GM12878 (cell line): ENCODE results near the gene ATP2A1. TPM values are rescaled to one million over a fixed set of nuclear protein-coding genes. Genes with fewer than 3 reads are reported as not detected.

Experiments
- ATAC-seq: fragments of 200-7000 bp; cut with Tn5 transposase; 3 replicates; pipeline ENCODE4 v1.9.1; 2020; ENCODE audit warnings: mild to moderate bottlenecking, moderate library complexity
- BruUV-seq: library from RNA; stranded (reverse); fragments of 400-500 nt; replicated peaks from 2 replicates; lab custom pipeline; 2021; lab: Mats Ljungman, UMichigan
- CTCF ChIA-PET: fragments of 300-600 bp; sonication (Branson Sonifier 250); formaldehyde crosslinking; extraction: SDS; loops from one replicate; lab custom pipeline; 2021; ENCODE audit warnings: inconsistent platforms; lab: Yijun Ruan, JAX
- POLR2A ChIA-PET: fragments of 350-600 bp; formaldehyde crosslinking; extraction: SDS; loops from one replicate; lab custom pipeline; 2021; ENCODE audit warnings: inconsistent platforms; lab: Charles Lee
- RAD21 ChIA-PET: fragments of 300-600 bp; sonication (Branson Sonifier 250); formaldehyde crosslinking; loops from one replicate; lab custom pipeline; 2023; ENCODE audit warnings: antibody characterized with exemption; ENCODE audit not compliant: unreplicated experiment; lab: Charles Lee
- SMC1A ChIA-PET: fragments of 300-600 bp; sonication (Branson Sonifier 250); formaldehyde crosslinking; loops from one replicate; lab custom pipeline; 2023; ENCODE audit not compliant: unreplicated experiment, uncharacterized antibody; lab: Charles Lee
- DNase-seq: peaks from one replicate; pipeline ENCODE4 v3.0.0-alpha.2; 2011; ENCODE audit warnings: low read depth, low spot score
- FAIRE-seq: peaks from 3 replicates; lab custom pipeline; 2011; peaks lifted over from hg19 to GRCh38; lab: Jason Lieb, UNC
- H2AFZ ChIP-seq: 2 replicates; pipeline ENCODE4 v1.6.0; 2011; ENCODE audit warnings: low read depth, low read length, control low read depth; ENCODE audit not compliant: control insufficient read depth
- H3K27ac ChIP-seq: 2 replicates; pipeline ENCODE4 v1.5.1; 2011; ENCODE audit warnings: control low read depth; ENCODE audit not compliant: control insufficient read depth, insufficient read depth
- H3K27me3 ChIP-seq, 2 experiments: replicated peaks in 1 of 2; 2 replicates each; pipeline versions ENCODE4 v1.6.0 to v1.6.1; 2011; ENCODE audit warnings: low read length in 1 of 2; ENCODE audit not compliant: control insufficient read depth in 2 of 2, insufficient read depth in 2 of 2
- H3K36me3 ChIP-seq, 2 experiments: 2 replicates each; pipeline ENCODE4 v1.5.1; 2011; ENCODE audit warnings: low read length in 1 of 2; ENCODE audit not compliant: control insufficient read depth in 2 of 2, insufficient read depth in 2 of 2
- H3K4me1 ChIP-seq: 2 replicates; pipeline ENCODE4 v1.6.1; 2011; ENCODE audit warnings: mild to moderate bottlenecking, low read length, moderate library complexity, mixed read lengths; ENCODE audit not compliant: control insufficient read depth, insufficient read depth
- H3K4me2 ChIP-seq: 2 replicates; pipeline ENCODE4 v1.6.0; 2011; ENCODE audit warnings: control low read depth; ENCODE audit not compliant: control insufficient read depth, insufficient read depth
- H3K4me3 ChIP-seq: fragments of 200-600 bp; sonication (generic); 2 replicates; pipeline ENCODE4 v1.5.1; 2016
- H3K79me2 ChIP-seq: 2 replicates; pipeline ENCODE4 v1.6.0; 2011; ENCODE audit warnings: low read length; ENCODE audit not compliant: control insufficient read depth, insufficient read depth
- H3K9ac ChIP-seq: 2 replicates; pipeline ENCODE4 v1.8.0; 2011; ENCODE audit warnings: low read length, control low read depth, mixed read lengths; ENCODE audit not compliant: control insufficient read depth, insufficient read depth
- H3K9me3 ChIP-seq: replicated peaks from 3 replicates; pipeline ENCODE4 v1.5.1; 2011; ENCODE audit warnings: mild to moderate bottlenecking, low read length; ENCODE audit not compliant: control insufficient read depth, insufficient read depth
- H4K20me1 ChIP-seq: 2 replicates; pipeline ENCODE4 v1.6.0; 2011; ENCODE audit not compliant: control insufficient read depth, insufficient read depth
- BRCA1 ChIP-seq: IDR thresholded peaks from 2 replicates; pipeline ENCODE4 v1.6.1; 2011; ENCODE audit warnings: low read depth, low read length, improper control_type of control experiment
- DPF2 ChIP-seq: fragments of 450-650 bp; IDR thresholded peaks from 2 replicates; pipeline ENCODE4 v1.6.1; 2017; ENCODE audit warnings: mild to moderate bottlenecking
- FOXK2 ChIP-seq: fragments of 450-650 bp; IDR thresholded peaks from 2 replicates; pipeline ENCODE4 v1.6.1; 2017; ENCODE audit warnings: mild to moderate bottlenecking, moderate library complexity
- POLR2A ChIP-seq: IDR thresholded peaks from 2 replicates; pipeline ENCODE4 v1.6.1; 2011; ENCODE audit warnings: low read depth, mild to moderate bottlenecking, low read length
- POLR2AphosphoS5 ChIP-seq: IDR thresholded peaks from 2 replicates; pipeline ENCODE4 v1.6.1; 2011; ENCODE audit warnings: mild to moderate bottlenecking, low read length, inconsistent platforms
- RUNX3 ChIP-seq: IDR thresholded peaks from 2 replicates; pipeline ENCODE4 v1.6.1; 2012; ENCODE audit warnings: low read length, inconsistent platforms
- SREBF1 ChIP-seq: IDR thresholded peaks from 2 replicates; pipeline ENCODE4 v1.6.1; 2012; ENCODE audit warnings: mild to moderate bottlenecking, low read length
- ZNF207 ChIP-seq: fragments of 450-650 bp; IDR thresholded peaks from 2 replicates; pipeline ENCODE4 v1.6.1; 2014; ENCODE audit warnings: antibody characterized with exemption, mild to moderate bottlenecking, borderline replicate concordance
- ZNF384 ChIP-seq: IDR thresholded peaks from 2 replicates; pipeline ENCODE4 v1.6.1; 2012; ENCODE audit warnings: low read depth, mild to moderate bottlenecking, low read length, improper control_type of control experiment, borderline replicate concordance
- WGBS: methylation state at CpG from one replicate; pipeline ENCODE4 v1.1.6; 2016; ENCODE audit warnings: low lambda C conversion rate; ENCODE audit not compliant: insufficient replicate concordance, insufficient coverage; ENCODE audit errors: missing lambda C conversion rate; 5-methylcytosine and 5-hydroxymethylcytosine counted together
- in situ Hi-C: fragments of 300-500 bp; cut with MboI; formaldehyde crosslinking; loops from 9 replicates; pipeline ENCODE4 v1.14.3; 2018; ENCODE audit warnings: mixed read lengths
- intact Hi-C: fragments of 100-400 bp; cut with micrococcal nuclease; formaldehyde crosslinking; loops from one replicate; pipeline ENCODE4 v1.14.2; 2022; ENCODE audit not compliant: unreplicated experiment
- polyA plus RNA-seq, 11 experiments: library from polyadenylated mRNA; depleted of rRNA in 4 of 11; unstranded in 6 of 11; stranded (reverse) in 5 of 11; fragments of >200 nt; fragmentation: Nextera tagmentation in 4 of 11; fragmentation: Illumina TruSeq in 1 of 11; extraction: Ambion mirVana in 4 of 11; extraction: Trizol in 1 of 11; gene quantifications; 1 replicate in 1 of 11; 2 replicates in 10 of 11; pipeline versions ENCODE4 v1.2.1 to v1.2.3, GENCODE V29; 2011 to 2016; ENCODE audit warnings: inconsistent platforms in 2 of 11, missing spikeins in 2 of 11, low read depth in 1 of 11
- total RNA-seq, 4 experiments: library from RNA; depleted of rRNA in 3 of 4; stranded (reverse); fragments of >200 nt in 3 of 4; fragmentation: Illumina TruSeq in 1 of 4; extraction: Trizol in 1 of 4; gene quantifications; 2 replicates each; pipeline versions ENCODE4 v1.2.1 to v1.2.3, GENCODE V29; 2013 to 2021
- TF ChIP-seq, protein P1 (sequence below): fragments of 450-650 bp; IDR thresholded peaks from 2 replicates; pipeline ENCODE4 v1.6.1; 2017; ENCODE audit warnings: low read depth, mild to moderate bottlenecking, moderate library complexity
- TF ChIP-seq, protein P2 (sequence below): fragments of 450-650 bp; IDR thresholded peaks from 2 replicates; pipeline ENCODE4 v1.6.1; 2017; ENCODE audit warnings: antibody characterized with exemption, mild to moderate bottlenecking, moderate library complexity

Gene ATP2A1
- total and polyA plus RNA-seq, 10 of the 15 experiments (the other 5 are each of a cell fraction or from before 2014, with no cell fraction given), result 0.13 to 1.7 (median 0.88) TPM

GRCh38 chr16:28865001-28865688 lies 13.1 kb upstream of the ATP2A1 start:
- no peaks in the 10 kb centered on the region for H3K9me3 ChIP-seq
- CTCF ChIA-PET, result interaction anchor here (0.7 to 2.0 kb wide), 4 partner anchors 68 to 86 kb away, joined by 3 to 20 read pairs (median 4); partner anchors contain the start of gene NFATC2IP
- peak overlapping the region; percentile 95 for H3K4me2 ChIP-seq
- H4K20me1 ChIP-seq, result no peaks in the 10 kb centered on the region
- WGBS, result 99% methylated on average over 12 of the region's 12 CpGs
- H3K9ac ChIP-seq, result peak overlapping the region; percentile 99; the same call in 1 of the 2 replicates
- no peak overlapping the region for H3K27ac ChIP-seq
- TF ChIP-seq POLR2A (no peak), ZNF384 (no peak), ZNF207 (no peak), POLR2AphosphoS5 (no peak), DPF2 (no peak), FOXK2 (no peak), BRCA1 (no peak), SREBF1 (no peak), RUNX3 (no peak)
- TF ChIP-seq, protein P1, sequence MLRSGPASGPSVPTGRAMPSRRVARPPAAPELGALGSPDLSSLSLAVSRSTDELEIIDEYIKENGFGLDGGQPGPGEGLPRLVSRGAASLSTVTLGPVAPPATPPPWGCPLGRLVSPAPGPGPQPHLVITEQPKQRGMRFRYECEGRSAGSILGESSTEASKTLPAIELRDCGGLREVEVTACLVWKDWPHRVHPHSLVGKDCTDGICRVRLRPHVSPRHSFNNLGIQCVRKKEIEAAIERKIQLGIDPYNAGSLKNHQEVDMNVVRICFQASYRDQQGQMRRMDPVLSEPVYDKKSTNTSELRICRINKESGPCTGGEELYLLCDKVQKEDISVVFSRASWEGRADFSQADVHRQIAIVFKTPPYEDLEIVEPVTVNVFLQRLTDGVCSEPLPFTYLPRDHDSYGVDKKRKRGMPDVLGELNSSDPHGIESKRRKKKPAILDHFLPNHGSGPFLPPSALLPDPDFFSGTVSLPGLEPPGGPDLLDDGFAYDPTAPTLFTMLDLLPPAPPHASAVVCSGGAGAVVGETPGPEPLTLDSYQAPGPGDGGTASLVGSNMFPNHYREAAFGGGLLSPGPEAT, result no peak
- TF ChIP-seq, protein P2, sequence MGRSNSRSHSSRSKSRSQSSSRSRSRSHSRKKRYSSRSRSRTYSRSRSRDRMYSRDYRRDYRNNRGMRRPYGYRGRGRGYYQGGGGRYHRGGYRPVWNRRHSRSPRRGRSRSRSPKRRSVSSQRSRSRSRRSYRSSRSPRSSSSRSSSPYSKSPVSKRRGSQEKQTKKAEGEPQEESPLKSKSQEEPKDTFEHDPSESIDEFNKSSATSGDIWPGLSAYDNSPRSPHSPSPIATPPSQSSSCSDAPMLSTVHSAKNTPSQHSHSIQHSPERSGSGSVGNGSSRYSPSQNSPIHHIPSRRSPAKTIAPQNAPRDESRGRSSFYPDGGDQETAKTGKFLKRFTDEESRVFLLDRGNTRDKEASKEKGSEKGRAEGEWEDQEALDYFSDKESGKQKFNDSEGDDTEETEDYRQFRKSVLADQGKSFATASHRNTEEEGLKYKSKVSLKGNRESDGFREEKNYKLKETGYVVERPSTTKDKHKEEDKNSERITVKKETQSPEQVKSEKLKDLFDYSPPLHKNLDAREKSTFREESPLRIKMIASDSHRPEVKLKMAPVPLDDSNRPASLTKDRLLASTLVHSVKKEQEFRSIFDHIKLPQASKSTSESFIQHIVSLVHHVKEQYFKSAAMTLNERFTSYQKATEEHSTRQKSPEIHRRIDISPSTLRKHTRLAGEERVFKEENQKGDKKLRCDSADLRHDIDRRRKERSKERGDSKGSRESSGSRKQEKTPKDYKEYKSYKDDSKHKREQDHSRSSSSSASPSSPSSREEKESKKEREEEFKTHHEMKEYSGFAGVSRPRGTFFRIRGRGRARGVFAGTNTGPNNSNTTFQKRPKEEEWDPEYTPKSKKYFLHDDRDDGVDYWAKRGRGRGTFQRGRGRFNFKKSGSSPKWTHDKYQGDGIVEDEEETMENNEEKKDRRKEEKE, result no peak
- TF ChIP-seq, all 136 proteins: peak for 0
- Histone ChIP-seq H3K79me2 (peaks cover 33% of the 10 kb centered on the region), H3K36me3 (peaks cover 13 to 16% of the 10 kb centered on the region in 2 experiments), H3K27me3 (no peaks in the 10 kb centered on the region), H3K4me1 (peaks cover 10% of the 10 kb centered on the region), H2AFZ (no peak overlapping the region), H3K4me3 (peak overlapping the region; percentile 78)
- ChIA-PET RAD21 (interaction anchor here (1.1 to 3.8 kb wide), 3 partner anchors 17 to 86 kb away, joined by 3 to 25 read pairs (median 17); partner anchors contain the start of genes NFATC2IP and TUFM), SMC1A (interaction anchor here (1.3 to 5.3 kb wide), 7 partner anchors 15 to 79 kb away, joined by 3 to 32 read pairs (median 4); partner anchors contain the start of genes CD19 and TUFM), POLR2A (interaction anchor here (0.9 to 4.0 kb wide), 3 partner anchors 17 to 59 kb away, joined by 3 to 43 read pairs (median 25); partner anchors contain the start of genes ATXN2L, RABEP2 and TUFM)
- FAIRE-seq, result no peak
- ATAC-seq, result no peak
- intact Hi-C loops (loop anchor here (2.0 kb wide), 1 partner anchor 18 kb away; the partner anchor contains the start of gene TUFM), in situ Hi-C loops (no loop called here)
- no peak for DNase-seq
- TSS peak; percentile 75 for BruUV-seq
